Type B pancreatic cell (in vitro differentiated cells): Measurements from ENCODE around the gene AK2. TPM values are rescaled to one million over a fixed set of nuclear protein-coding genes. Genes with fewer than 3 reads are reported as not detected.
A peak's percentile ranks its signal among the peaks of the same experiment; 100 is the strongest.
"Not testable (repeated sequence)": the region's sequence is repeated elsewhere in the genome, so short reads cannot be mapped to it uniquely, and the experiment has no call there.

Experiments used
- DNase-seq: peaks from one replicate; pipeline ENCODE4 v3.0.0; 2021; ENCODE audit warnings: mixed read lengths; ENCODE audit not compliant: unreplicated experiment; ENCODE audit errors: extremely low spot score
- H3K27ac Mint-ChIP-seq: 2 replicates; pipeline ENCODE4 v1.8.0; 2021; ENCODE audit warnings: mild to moderate bottlenecking, mixed read lengths
- H3K27me3 Mint-ChIP-seq: 2 replicates; pipeline ENCODE4 v1.8.0; 2021; ENCODE audit warnings: mixed read lengths
- H3K36me3 Mint-ChIP-seq: 2 replicates; pipeline ENCODE4 v1.8.0; 2021; ENCODE audit warnings: mixed read lengths
- H3K4me1 Mint-ChIP-seq: one replicate; pipeline ENCODE4 v1.8.0; 2021; ENCODE audit warnings: mixed read lengths; ENCODE audit not compliant: unreplicated experiment
- H3K4me3 Mint-ChIP-seq: 2 replicates; pipeline ENCODE4 v1.8.0; 2021; ENCODE audit warnings: mild to moderate bottlenecking, mixed read lengths
- H3K9me3 Mint-ChIP-seq: 2 replicates; pipeline ENCODE4 v1.8.0; 2021; ENCODE audit warnings: mixed read lengths
- total RNA-seq: library from RNA; stranded (reverse); gene quantifications from 2 replicates; pipeline ENCODE4 v1.2.1, GENCODE V29; 2021; ENCODE audit warnings: low replicate concordance
- TF ChIP-seq, protein P1 (sequence below): fragments of 200-600 bp; sonication (generic); conservative IDR thresholded peaks from 2 replicates; pipeline ENCODE4 v1.5.0; 2021; ENCODE audit warnings: antibody characterized with exemption, mild to moderate bottlenecking

AK2 gene
- total RNA-seq, 1 donor from 2014 or later = 140 TPM

DNA sequence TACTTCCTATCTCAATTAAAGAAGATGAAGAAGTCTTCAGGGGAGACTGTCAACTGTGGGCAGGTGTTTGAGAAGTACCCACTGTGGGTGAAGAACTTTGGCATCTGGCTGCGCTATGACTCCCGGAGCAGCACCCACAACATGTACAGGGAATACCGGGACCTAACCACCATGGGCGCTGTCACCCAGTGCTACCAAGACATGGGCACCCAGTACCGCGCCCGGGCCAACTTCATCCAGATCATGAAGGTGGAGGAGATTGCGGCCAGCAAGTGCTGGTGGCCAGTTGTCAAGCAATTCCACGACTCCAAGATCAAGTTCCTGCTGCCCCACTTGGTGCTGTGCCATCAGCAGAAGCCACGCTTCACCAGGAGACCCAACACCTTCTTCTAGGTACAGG is 56.6 kb downstream of the AK2 start:
- TF ChIP-seq, protein P1, sequence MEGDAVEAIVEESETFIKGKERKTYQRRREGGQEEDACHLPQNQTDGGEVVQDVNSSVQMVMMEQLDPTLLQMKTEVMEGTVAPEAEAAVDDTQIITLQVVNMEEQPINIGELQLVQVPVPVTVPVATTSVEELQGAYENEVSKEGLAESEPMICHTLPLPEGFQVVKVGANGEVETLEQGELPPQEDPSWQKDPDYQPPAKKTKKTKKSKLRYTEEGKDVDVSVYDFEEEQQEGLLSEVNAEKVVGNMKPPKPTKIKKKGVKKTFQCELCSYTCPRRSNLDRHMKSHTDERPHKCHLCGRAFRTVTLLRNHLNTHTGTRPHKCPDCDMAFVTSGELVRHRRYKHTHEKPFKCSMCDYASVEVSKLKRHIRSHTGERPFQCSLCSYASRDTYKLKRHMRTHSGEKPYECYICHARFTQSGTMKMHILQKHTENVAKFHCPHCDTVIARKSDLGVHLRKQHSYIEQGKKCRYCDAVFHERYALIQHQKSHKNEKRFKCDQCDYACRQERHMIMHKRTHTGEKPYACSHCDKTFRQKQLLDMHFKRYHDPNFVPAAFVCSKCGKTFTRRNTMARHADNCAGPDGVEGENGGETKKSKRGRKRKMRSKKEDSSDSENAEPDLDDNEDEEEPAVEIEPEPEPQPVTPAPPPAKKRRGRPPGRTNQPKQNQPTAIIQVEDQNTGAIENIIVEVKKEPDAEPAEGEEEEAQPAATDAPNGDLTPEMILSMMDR = no peak
- no peak for DNase-seq
- H3K4me3 Mint-ChIP-seq = no peak overlapping the region
- H3K27me3 Mint-ChIP-seq = no peaks in the 10 kb centered on the region
- H3K36me3 Mint-ChIP-seq = no peaks in the 10 kb centered on the region
- H3K4me1 Mint-ChIP-seq = peaks cover 11% of the 10 kb centered on the region
- no peaks in the 10 kb centered on the region for H3K9me3 Mint-ChIP-seq
- no peak overlapping the region for H3K27ac Mint-ChIP-seq

DNA sequence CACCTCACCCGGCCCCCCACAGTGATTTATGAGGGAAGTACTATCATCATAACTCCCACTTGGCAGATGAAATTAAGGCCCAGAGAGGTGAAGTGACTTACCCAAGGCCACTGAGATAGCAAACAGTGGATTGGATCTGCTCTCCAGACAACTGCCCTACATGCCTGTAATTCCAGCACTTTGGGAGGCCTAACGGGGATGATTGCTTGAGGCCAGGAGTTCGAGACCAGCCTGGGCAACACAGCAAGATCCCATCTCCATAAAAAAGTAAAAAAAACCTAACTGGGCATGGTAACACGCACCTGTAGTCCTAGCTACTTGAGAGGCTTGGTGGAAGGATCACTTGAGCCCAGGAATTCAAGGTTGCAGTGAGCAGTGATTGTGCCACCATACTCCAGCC is 57.8 kb downstream of the AK2 start:
- no peaks in the 10 kb centered on the region for H3K36me3 Mint-ChIP-seq
- no peaks in the 10 kb centered on the region for H3K9me3 Mint-ChIP-seq
- H3K27me3 Mint-ChIP-seq = no peaks in the 10 kb centered on the region
- TF ChIP-seq, protein P1 = no peak
- no peak overlapping the region for H3K27ac Mint-ChIP-seq
- no peak overlapping the region for H3K4me3 Mint-ChIP-seq
- no peak for DNase-seq
- peaks cover 11% of the 10 kb centered on the region for H3K4me1 Mint-ChIP-seq

DNA sequence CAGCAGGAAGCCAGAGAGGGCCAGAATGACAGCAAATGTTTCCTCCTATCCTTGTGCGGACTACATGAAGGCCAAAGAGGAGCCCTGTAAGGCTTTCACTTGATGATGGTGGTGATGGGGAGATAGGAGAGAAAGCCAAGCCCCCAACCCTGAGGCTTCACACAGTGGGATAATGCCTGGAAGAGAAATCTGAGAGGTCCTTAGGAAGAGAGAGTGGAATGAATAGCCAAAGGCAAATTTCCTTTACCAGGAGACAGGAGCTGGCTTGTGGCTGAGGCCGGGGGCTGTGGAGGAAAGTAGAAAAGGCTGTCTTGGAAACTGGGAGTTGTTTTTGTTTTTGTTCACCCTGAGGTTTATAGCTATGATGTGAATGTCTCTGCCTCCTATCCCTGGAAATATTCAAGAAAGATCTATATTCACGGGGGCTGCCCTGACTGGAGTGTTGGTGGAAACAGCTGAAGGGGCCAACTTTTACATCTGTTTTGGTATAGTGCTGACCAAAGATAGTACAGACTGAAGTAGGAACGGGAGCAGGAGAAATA is 59.1 kb downstream of the AK2 start:
- TF ChIP-seq, protein P1 = no peak
- no peaks in the 10 kb centered on the region for H3K27me3 Mint-ChIP-seq
- no peak overlapping the region for H3K4me3 Mint-ChIP-seq
- no peaks in the 10 kb centered on the region for H3K9me3 Mint-ChIP-seq
- H3K27ac Mint-ChIP-seq = no peak overlapping the region
- H3K36me3 Mint-ChIP-seq = no peaks in the 10 kb centered on the region
- H3K4me1 Mint-ChIP-seq = peaks cover 12% of the 10 kb centered on the region
- DNase-seq = no peak

DNA sequence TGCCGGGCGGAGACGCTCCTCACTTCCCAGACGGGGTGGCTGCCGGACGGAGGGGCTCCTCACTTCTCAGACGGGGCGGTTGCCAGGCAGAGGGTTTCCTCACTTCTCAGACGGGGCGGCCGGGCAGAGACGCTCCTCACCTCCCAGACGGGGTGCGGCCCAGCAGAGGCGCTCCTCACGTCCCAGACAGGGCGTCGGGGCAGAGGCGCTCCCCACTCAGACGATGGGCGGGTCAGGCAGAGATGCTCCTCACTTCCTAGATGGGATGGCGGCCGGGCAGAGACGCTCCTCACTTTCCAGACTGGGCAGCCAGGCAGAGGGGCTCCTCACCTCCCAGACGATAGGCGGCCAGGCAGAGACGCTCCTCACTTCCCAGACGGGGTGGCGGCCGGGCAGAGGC is 61.6 kb downstream of the AK2 start:
- H3K9me3 Mint-ChIP-seq, H3K4me3 Mint-ChIP-seq, DNase-seq, H3K36me3 Mint-ChIP-seq, H3K27ac Mint-ChIP-seq: not testable (repeated sequence)
- Mint-ChIP-seq H3K4me1 (peaks cover 11% of the 10 kb centered on the region), H3K27me3 (peaks cover 19% of the 10 kb centered on the region)

DNA sequence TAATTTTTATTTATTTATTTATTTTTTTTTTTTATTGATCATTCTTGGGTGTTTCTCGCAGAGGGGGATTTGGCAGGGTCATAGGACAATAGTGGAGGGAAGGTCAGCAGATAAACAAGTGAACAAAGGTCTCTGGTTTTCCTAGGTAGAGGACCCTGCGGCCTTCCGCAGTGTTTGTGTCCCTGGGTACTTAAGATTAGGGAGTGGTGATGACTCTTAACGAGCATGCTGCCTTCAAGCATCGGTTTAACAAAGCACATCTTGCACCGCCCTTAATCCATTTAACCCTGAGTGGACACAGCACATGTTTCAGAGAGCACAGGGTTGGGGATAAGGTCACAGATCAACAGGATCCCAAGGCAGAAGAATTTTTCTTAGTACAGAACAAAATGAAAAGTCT is 63.2 kb downstream of the AK2 start:
- peaks cover 23% of the 10 kb centered on the region for H3K27me3 Mint-ChIP-seq
- H3K4me1 Mint-ChIP-seq = peaks cover 15% of the 10 kb centered on the region
- peak overlapping the region; percentile 86 for H3K4me3 Mint-ChIP-seq
- DNase-seq, H3K27ac Mint-ChIP-seq, H3K36me3 Mint-ChIP-seq, H3K9me3 Mint-ChIP-seq: not testable (repeated sequence)

DNA sequence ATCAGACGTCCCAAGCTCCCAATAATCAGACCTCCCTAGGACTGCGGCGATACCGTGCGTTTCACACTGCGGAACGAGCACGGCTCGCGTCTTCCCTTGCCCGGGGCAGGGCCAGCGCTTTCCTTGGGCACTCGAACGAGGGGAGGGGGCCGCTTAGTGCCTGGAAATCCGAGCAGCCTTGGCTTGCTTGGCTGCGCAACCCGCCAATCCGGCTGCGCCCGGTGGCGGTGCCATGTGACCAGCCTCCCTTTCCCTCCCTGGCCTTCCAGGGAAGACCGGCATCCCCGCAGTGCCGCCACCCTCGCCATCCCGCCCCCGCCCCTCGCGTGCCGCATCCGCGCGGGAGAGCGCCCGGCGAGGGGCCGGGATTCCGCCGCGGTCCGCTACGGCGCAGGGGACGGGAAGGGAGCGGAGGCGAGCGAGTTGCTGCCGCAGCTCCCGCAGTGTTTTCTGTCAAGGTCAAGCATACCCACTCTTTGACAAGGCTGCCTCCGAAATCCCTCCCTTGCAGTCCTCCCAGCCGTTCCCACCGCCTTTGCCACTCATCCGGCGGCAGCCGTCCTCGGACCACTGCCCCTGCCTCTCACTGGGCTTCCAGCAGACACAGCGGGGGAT is 63.8 kb downstream of the AK2 start:
- Mint-ChIP-seq H3K27ac (no peak overlapping the region), H3K27me3 (peaks cover 27% of the 10 kb centered on the region), H3K9me3 (no peaks in the 10 kb centered on the region), H3K4me1 (peaks cover 15% of the 10 kb centered on the region), H3K36me3 (no peaks in the 10 kb centered on the region), H3K4me3 (peak overlapping the region; percentile 86)
- peak; percentile 78 for DNase-seq
- TF ChIP-seq, protein P1 = no peak
